GM18505 (cell line): ENCODE data around the gene IDUA.
"Not testable (repeated sequence)": the region's sequence is repeated elsewhere in the genome, so short reads cannot be mapped to it uniquely, and the experiment has no call there.

ENCODE experiments used
- ATAC-seq: cut with Tn5 transposase; IDR thresholded peaks from one replicate; pipeline ENCODE4 v1.9.1; 2021; ENCODE audit not compliant: unreplicated experiment
- POLR2A ChIP-seq: IDR thresholded peaks from 4 replicates; pipeline ENCODE4 v1.6.1; 2011; ENCODE audit warnings: borderline replicate concordance; ENCODE audit not compliant: insufficient read depth, insufficient read length; ENCODE audit errors: extremely low read depth

IDUA gene

GRCh38 chr4:1042352-1043055, 55.7 kb downstream of the IDUA start:
- no peak for TF ChIP-seq POLR2A
- no peak for ATAC-seq

- ATAC-seq: no peak
- TF ChIP-seq POLR2A: no peak
These were observed 56.3 kb downstream of the IDUA start for GRCh38 chr4:1043162-1043561.

GRCh38 chr4:1043651-1044468, 57.0 kb downstream of the IDUA start:
- no peak for TF ChIP-seq POLR2A
- no peak for ATAC-seq

GRCh38 chr4:1044469-1045192, 57.8 kb downstream of the IDUA start:
- TF ChIP-seq POLR2A: no peak
- ATAC-seq: no peak

GRCh38 chr4:1045193-1045594, 58.4 kb downstream of the IDUA start:
- TF ChIP-seq POLR2A: no peak
- ATAC-seq: no peak

GRCh38 chr4:1045595-1046201, 58.9 kb downstream of the IDUA start:
- no peak for ATAC-seq
- no peak for TF ChIP-seq POLR2A

GRCh38 chr4:1046581-1047011, 59.8 kb downstream of the IDUA start:
- not testable (repeated sequence) for ATAC-seq

- no peak for ATAC-seq
- TF ChIP-seq POLR2A: no peak
These were observed 60.5 kb downstream of the IDUA start for GRCh38 chr4:1047106-1047975.

GRCh38 chr4:1047976-1048772, 61.3 kb downstream of the IDUA start:
- no peak for TF ChIP-seq POLR2A
- no peak for ATAC-seq

GRCh38 chr4:1048773-1049590, 62.1 kb downstream of the IDUA start:
- TF ChIP-seq POLR2A: no peak
- ATAC-seq: no peak

- no peak for TF ChIP-seq POLR2A
- no peak for ATAC-seq
These were observed 62.7 kb downstream of the IDUA start for GRCh38 chr4:1049591-1049905.

GRCh38 chr4:1050486-1051213, 63.8 kb downstream of the IDUA start:
- ATAC-seq: no peak

More at GRCh38 chr4:1050486-1051213, 63.8 kb downstream of the IDUA start:
- no peak for TF ChIP-seq POLR2A
